ENCODE data around the gene JSRP1.
A peak's percentile ranks its signal among the peaks of the same experiment; 100 is the strongest.
"Not testable (repeated sequence)": the region's sequence is repeated elsewhere in the genome, so short reads cannot be mapped to it uniquely, and the experiment has no call there.

The JSRP1 gene

DNA sequence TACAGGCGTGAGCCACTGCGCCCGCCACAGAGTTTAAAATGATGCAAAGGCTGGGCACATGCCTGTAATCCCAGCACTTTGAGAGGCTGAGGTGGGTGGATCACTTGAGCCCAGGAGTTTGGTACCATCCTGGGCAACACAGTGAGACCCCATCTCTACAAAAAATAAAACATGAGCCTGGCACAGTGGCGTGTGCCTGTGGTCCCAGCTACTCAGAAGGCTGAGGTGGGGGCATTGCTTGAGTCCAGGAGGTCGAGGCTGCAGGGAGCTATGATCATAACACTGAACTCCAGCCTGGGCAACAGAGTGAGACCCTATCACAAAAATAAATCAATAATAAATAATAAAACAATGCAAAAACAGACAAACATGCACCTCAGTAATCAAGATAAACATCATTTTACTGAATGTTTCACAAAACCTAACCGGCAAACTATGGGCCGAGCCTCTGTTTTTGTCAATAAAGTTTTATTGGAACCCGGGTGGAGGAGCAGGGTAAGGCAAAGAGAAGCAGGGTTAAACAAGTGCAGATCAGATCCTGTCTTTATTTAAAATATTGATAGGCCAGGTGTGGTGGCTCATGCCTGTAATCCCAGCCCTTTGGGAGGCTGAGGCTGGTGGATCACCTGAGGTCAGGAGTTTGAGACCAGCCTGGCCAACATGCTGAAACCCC lies 27.8 kb upstream of the JSRP1 start:
- TF ChIP-seq, protein P1, sequence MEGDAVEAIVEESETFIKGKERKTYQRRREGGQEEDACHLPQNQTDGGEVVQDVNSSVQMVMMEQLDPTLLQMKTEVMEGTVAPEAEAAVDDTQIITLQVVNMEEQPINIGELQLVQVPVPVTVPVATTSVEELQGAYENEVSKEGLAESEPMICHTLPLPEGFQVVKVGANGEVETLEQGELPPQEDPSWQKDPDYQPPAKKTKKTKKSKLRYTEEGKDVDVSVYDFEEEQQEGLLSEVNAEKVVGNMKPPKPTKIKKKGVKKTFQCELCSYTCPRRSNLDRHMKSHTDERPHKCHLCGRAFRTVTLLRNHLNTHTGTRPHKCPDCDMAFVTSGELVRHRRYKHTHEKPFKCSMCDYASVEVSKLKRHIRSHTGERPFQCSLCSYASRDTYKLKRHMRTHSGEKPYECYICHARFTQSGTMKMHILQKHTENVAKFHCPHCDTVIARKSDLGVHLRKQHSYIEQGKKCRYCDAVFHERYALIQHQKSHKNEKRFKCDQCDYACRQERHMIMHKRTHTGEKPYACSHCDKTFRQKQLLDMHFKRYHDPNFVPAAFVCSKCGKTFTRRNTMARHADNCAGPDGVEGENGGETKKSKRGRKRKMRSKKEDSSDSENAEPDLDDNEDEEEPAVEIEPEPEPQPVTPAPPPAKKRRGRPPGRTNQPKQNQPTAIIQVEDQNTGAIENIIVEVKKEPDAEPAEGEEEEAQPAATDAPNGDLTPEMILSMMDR (IDR thresholded peaks at IDR 0.05): no peak
- peaks cover 0 to 5% (median 3%) of the 10 kb centered on the region in 3 donors for H3K36me3 ChIP-seq
- H3K4me1 ChIP-seq: peaks cover 0 to 14% (median 7%) of the 10 kb centered on the region in 4 donors
- H3K4me3 ChIP-seq: no peak overlapping the region
- H3K9me3 ChIP-seq: no peaks in the 10 kb centered on the region
- DNase-seq: no peak
- H3K27me3 ChIP-seq: peaks cover 0 to 13% of the 10 kb centered on the region in 2 donors
- H3K27ac ChIP-seq: no peak overlapping the region
- intact Hi-C loops (cut with DNase I; ENCODE audit: low total_unique reads): no loop called here

DNA sequence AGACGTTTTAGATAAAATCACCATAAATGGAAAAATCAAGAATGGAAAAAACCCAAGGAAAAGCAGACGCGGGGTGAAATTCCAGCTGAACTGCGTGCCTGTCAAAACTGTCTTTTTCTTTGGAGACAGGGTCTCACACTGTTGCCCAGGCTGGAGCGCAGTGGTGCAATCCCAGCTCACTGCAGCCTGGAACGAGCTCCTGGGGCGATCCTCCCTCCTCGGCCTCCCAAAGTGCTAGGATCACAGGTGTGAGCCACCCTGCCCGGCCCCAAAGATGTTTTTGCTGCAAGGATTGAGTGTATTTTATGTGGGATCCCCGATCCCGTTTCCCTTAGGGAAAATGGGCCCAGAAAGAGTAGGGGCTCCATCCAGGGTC lies 26.6 kb upstream of the JSRP1 start:
- Histone ChIP-seq H3K27ac (no peak overlapping the region), H3K27me3 (peaks cover 0 to 2% of the 10 kb centered on the region in 2 donors), H3K4me3 (no peak overlapping the region), H3K9me3 (no peaks in the 10 kb centered on the region), H3K36me3 (peaks cover 0 to 8% (median 5%) of the 10 kb centered on the region in 3 donors), H3K4me1 (peaks cover 0 to 14% (median 7%) of the 10 kb centered on the region in 4 donors)
- DNase-seq: no peak
- TF ChIP-seq, protein P1 (IDR thresholded peaks at IDR 0.05): no peak
- intact Hi-C loops (cut with DNase I; ENCODE audit: low total_unique reads): no loop called here

DNA sequence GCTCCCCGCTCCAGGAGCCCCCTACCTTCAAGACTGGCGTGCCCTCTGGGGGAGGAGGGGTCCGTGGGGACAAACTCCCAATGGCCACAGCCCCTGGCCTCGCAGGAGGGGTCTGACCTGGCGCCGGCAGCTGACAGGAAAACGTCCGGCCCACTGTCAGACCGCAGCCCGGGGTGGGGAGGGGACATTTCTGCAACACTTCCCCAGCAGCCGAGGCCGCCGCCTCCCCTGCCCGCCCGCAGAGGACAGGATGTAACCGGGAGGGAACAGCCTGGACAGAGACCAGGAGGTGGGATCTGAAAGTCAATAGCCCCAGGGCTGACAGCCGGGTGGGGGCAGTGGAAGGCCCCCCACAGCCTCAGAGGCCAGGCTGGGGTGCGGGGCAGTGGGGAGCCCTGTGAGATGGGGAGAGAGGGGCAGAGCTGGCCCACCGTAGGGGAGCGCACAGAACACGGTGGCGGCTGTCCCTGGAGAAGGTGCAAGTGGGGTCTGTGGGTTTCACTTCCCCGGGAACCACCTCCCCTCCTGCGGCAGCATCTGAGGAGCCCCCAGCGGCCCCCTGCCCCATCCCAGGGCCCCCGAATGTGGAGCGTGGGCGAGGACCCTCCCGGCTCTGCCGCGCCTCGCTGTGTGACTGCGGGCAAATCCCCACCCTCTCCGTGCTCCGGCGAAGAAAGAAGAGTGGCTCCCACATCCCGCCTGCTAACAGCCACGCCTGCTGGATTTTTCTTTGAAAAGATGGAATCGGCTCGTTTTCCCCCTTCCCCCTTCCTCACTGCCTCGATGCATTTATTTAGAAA lies 26.0 kb upstream of the JSRP1 start, which contains the start of gene PEAK3:
TSS of gene PEAK3 (minus strand) at position 114 of the 800 bp plus-strand sequence. CDS start 1,244 bp downstream, outside the sequence.
- H3K27ac ChIP-seq: no peak within 1 kb of the TSS
- H3K4me1 ChIP-seq: peaks cover 0 to 14% (median 7%) of the 10 kb centered on the region in 4 donors
- H3K4me3 ChIP-seq: peak within 1 kb of the TSS; percentile 8 to 14
- TF ChIP-seq, protein P1 (IDR thresholded peaks at IDR 0.05): no peak
- intact Hi-C loops (cut with DNase I; ENCODE audit: low total_unique reads): no loop called here
- H3K9me3 ChIP-seq: no peaks in the 10 kb centered on the region
- no peaks in the 10 kb centered on the region for H3K27me3 ChIP-seq
- peak; percentile 79 to 84 for DNase-seq
- peaks cover 0 to 8% (median 7%) of the 10 kb centered on the region in 3 donors for H3K36me3 ChIP-seq

DNA sequence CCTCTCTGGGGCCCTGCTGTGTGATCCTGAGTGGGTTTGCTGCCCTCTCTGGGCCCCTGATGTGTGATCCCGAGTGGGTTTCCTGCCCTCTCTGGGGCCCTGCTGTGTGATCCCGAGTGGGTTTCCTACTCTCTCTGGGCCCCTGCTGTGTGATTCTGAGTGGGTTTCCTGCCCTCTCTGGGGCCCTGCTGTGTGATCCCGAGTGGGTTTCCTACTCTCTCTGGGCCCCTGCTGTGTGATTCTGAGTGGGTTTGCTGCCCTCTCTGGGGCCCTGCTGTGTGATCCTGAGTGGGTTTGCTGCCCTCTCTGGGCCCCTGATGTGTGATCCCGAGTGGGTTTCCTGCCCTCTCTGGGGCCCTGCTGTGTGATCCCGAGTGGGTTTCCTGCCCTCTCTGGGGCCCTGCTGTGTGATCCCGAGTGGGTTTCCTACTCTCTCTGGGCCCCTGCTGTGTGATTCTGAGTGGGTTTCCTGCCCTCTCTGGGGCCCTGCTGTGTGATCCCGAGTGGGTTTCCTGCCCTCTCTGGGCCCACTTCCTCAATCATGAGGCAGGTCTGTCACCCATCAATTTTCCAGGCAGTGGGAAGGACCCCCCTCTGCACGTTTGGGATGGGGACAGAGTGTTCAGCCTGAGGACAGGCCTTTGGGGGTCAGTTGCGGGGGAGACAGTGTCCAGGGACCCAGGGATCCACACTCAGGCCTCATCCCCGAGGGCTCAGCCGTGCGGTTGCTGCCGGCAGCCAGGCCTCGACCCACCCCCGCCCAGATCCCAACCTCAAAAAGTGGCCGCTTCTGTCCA lies 25.2 kb upstream of the JSRP1 start:
- intact Hi-C loops (cut with DNase I; ENCODE audit: low total_unique reads); H3K27me3 ChIP-seq: not testable (repeated sequence)
- peak overlapping the region; percentile 8 to 14 for H3K4me3 ChIP-seq

DNA sequence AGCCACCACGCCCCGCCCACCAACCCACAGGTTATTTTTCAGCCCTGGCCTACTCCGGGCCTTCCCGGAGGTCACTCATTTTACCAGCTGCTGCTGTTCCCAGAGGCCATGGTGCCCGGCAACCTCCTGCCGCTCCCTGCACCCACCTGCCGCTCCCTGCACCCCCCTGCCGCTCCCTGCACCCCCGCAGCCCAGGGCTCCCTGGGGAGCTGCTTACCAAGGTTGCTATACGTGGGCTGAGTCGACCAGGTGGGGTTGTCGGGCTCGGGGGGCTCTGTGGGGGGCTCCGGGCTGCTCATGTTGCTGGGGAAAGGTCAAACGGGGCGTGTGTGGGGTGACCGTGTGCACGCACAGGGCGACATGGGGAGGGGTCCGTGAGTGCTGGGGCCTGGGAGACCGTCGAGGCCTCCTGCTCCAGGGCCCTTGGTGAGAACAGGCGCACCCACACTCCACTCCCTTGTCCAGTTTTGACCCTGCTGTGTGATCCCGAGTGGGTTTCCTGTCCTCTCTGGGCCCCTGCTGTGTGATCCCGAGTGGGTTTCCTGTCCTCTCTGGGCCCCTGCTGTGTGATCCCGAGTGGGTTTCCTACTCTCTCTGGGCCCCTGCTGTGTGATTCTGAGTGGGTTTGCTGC lies 24.5 kb upstream of the JSRP1 start:
- Histone ChIP-seq H3K36me3 (peaks cover 0 to 21% (median 20%) of the 10 kb centered on the region in 3 donors), H3K9me3 (no peaks in the 10 kb centered on the region), H3K4me3 (no peak overlapping the region), H3K27ac (no peak overlapping the region), H3K27me3 (no peaks in the 10 kb centered on the region), H3K4me1 (peaks cover 0 to 23% (median 11%) of the 10 kb centered on the region in 4 donors)
- no peak for DNase-seq
- TF ChIP-seq, protein P1 (IDR thresholded peaks at IDR 0.05): no peak
- intact Hi-C loops (cut with DNase I; ENCODE audit: low total_unique reads): no loop called here

More for the DNA sequence above, 25.2 kb upstream of the JSRP1 start:
- Histone ChIP-seq H3K36me3 (peaks cover 0 to 14% (median 14%) of the 10 kb centered on the region in 3 donors), H3K4me1 (peaks cover 0 to 16% (median 7%) of the 10 kb centered on the region in 4 donors)
- not testable (repeated sequence) for H3K27ac ChIP-seq, H3K9me3 ChIP-seq, DNase-seq

All from tibial artery (tissue), 4 donors.